ENCODE results near the gene TMEM44. TPM values are rescaled to one million over a fixed set of nuclear protein-coding genes. Genes with fewer than 3 reads are reported as not detected.

Gene TMEM44
- total RNA-seq, 2 donors from 2014 or later: 1.8 to 9.6 TPM

- no peak for TF ChIP-seq CTCF (IDR thresholded peaks at IDR 0.05)
- TF ChIP-seq POLR2A (IDR thresholded peaks at IDR 0.05): no peak
- Histone ChIP-seq H3K4me1 (peaks cover 4% of the 10 kb centered on the region), H3K9me3 (no peaks in the 10 kb centered on the region), H3K27me3 (no peaks in the 10 kb centered on the region), H3K4me3 (no peak overlapping the region), H3K27ac (peak overlapping the region in 2 of 4 donors; percentile 30), H3K36me3 (replicated peaks in 1 of 2; ENCODE audit: insufficient read depth in 1 of 2, low read depth in 2 of 2) (no peaks in the 10 kb centered on the region)
- ATAC-seq (no peak), DNase-seq (no peak)
- intact Hi-C loops (cut with DNase I): no loop called here
- WGBS, 2 donors: 24 to 39% methylated on average over 8 of the region's 8 CpGs
Observed at GRCh38 chr3:194579091-194579606, 54.1 kb downstream of the TMEM44 start.

- Histone ChIP-seq H3K9me3 (no peaks in the 10 kb centered on the region), H3K4me1 (peaks cover under 1% of the 10 kb centered on the region), H3K27ac (no peak overlapping the region), H3K36me3 (replicated peaks in 1 of 2; ENCODE audit: insufficient read depth in 1 of 2, low read depth in 2 of 2) (no peaks in the 10 kb centered on the region), H3K27me3 (no peaks in the 10 kb centered on the region), H3K4me3 (no peak overlapping the region)
- DNase-seq: peak in 1 of 4 donors; percentile 49
- intact Hi-C loops (cut with DNase I): no loop called here
- no peak for TF ChIP-seq CTCF (IDR thresholded peaks at IDR 0.05)
- TF ChIP-seq POLR2A (IDR thresholded peaks at IDR 0.05): no peak
- ATAC-seq: no peak
- WGBS, 2 donors: 52 to 55% methylated on average over 9 of the region's 9 CpGs
Observed at GRCh38 chr3:194577986-194578905, 55.0 kb downstream of the TMEM44 start.

GRCh38 chr3:194575484-194576210, 57.6 kb downstream of the TMEM44 start:
- intact Hi-C loops (cut with DNase I): no loop called here
- no peak overlapping the region for H3K4me3 ChIP-seq
- no peak for TF ChIP-seq POLR2A (IDR thresholded peaks at IDR 0.05)
- TF ChIP-seq CTCF (IDR thresholded peaks at IDR 0.05): no peak
- no peak overlapping the region for H3K27ac ChIP-seq
- H3K9me3 ChIP-seq: no peaks in the 10 kb centered on the region
- peaks cover 16% of the 10 kb centered on the region for H3K4me1 ChIP-seq
- no peak for ATAC-seq
- H3K36me3 ChIP-seq (replicated peaks in 1 of 2; ENCODE audit: insufficient read depth in 1 of 2, low read depth in 2 of 2): no peaks in the 10 kb centered on the region
- no peaks in the 10 kb centered on the region for H3K27me3 ChIP-seq
- WGBS, 2 donors: 73 to 80% methylated on average over 9 of the region's 9 CpGs
- DNase-seq: peak in 1 of 4 donors; percentile 40

- H3K4me1 ChIP-seq: peaks cover 16% of the 10 kb centered on the region
- no peak overlapping the region for H3K27ac ChIP-seq
- TF ChIP-seq POLR2A (IDR thresholded peaks at IDR 0.05) (no peak), CTCF (IDR thresholded peaks at IDR 0.05) (no peak)
- no peaks in the 10 kb centered on the region for H3K27me3 ChIP-seq
- ATAC-seq: no peak
- H3K4me3 ChIP-seq: no peak overlapping the region
- 57% methylated on average over 15 of the region's 15 CpGs for WGBS, 2 donors
- no peak for DNase-seq
- intact Hi-C loops (cut with DNase I): no loop called here
- no peaks in the 10 kb centered on the region for H3K9me3 ChIP-seq
- H3K36me3 ChIP-seq (replicated peaks in 1 of 2; ENCODE audit: insufficient read depth in 1 of 2, low read depth in 2 of 2): no peaks in the 10 kb centered on the region
Observed at GRCh38 chr3:194574639-194575483, 58.4 kb downstream of the TMEM44 start.

Measured in body of pancreas (tissue), 4 donors.